GM19238 (cell line): ENCODE data around the gene HSPA8.
"Not testable (repeated sequence)": the region's sequence is repeated elsewhere in the genome, so short reads cannot be mapped to it uniquely, and the experiment has no call there.

Experiments used
- DNase-seq: peaks from one replicate; pipeline ENCODE4 v3.0.0; 2011; ENCODE audit warnings: low spot score; ENCODE audit not compliant: insufficient read length

Gene HSPA8

DNA sequence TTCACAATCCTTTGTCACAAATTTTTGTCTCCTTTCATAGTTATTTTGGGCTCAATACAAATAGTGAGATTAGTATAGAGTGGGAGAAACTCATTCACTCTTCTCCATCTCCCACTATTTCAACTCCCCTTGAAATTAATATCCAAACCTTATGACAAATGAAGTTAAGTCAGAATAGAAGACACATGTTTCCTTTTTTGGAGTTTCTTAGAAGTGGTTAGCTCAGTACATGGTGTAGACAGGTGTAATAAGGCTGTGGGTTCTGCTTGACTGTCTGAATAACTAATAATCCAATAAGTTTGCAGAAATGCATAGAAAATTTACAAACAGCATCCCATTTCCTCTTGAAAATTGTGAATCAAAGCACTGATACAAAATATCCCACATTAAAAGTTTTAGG lies 10.8 kb upstream of the HSPA8 start:
- no peak for DNase-seq

DNA sequence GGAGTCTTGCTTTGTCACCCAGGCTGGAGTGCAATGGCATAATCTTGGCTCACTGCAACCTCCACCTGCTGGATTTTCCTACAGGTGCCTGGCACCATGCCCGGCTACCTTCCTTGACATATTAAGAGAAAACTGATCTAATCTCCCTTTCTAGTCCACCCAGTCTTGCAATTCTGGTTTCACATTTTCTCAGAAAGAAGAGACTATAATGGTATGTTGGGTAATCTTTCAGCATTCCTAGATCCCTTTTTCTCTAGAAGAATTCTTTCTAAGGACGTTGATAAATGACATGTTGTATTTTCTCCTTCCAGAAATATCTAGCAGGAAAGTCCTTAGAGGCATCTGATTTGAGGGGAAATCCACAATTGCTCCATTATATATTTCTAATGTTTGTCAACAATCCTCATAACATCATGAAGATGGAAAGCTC lies 10.4 kb upstream of the HSPA8 start:
- DNase-seq = no peak

DNA sequence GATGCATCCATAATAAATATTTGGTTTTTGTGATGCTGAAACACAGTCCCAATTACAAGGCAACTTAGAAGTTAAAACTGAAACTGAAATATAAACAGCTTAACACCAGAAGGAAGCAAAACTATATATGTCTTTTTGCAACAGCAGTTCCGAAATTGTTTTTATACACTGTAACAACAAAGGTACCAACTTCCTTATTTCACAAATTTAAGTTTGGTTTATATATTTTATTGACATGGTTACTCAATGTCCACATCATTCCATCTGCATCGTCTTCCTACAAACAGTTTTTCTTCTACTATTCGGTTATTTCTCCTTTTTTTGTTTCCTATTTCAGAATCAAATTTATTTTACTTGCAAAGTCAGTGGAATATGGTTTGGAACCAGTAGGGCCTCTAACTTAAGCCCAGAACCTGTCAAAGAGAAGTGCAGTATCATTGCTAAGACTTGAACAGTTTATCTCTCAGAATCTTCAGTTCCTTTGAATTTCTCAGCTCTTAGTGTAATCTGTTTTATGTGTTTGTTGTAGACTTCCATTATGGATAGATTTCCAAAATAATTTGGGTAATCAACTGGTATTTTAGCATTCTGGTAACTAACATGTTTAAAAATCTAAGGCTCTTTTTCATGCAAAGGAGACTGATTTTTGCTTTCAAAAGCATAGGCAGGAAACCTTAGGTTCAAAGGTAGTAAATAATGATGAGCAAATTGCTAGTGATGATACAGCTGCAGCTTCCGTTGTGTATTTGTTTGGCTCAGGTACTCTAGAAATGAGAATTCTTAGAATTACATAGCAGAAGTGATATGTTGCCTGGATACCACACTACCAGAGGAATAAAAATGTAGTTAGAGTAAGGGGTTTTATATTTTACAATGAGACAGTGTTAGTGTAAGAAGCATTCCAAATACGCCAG lies 8.2 kb upstream of the HSPA8 start:
- DNase-seq = no peak

DNA sequence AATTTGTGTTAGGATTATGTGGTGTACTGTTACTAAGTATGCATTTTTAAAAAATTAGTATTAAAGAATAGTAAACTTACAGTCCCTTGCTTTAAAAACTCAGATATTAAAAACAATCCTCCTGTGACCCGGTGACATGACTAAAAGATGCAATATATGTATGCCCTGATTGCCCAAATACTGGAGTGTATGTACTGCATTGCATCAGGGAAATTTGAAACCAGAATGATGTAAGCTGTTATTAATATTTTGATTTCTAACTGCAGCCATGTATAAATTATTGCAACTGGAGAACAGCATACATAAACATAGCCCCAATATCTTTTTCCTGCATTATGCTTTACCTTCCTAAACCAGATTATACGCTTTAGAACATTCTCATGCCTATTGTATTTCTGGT lies 3.7 kb upstream of the HSPA8 start:
- DNase-seq = no peak

GRCh38 chr11:123063826-123064657 lies 2.1 kb upstream of the HSPA8 start:
- no peak for DNase-seq

GRCh38 chr11:123062892-123063825 lies 1.2 kb upstream of the HSPA8 start:
- DNase-seq = no peak

DNA sequence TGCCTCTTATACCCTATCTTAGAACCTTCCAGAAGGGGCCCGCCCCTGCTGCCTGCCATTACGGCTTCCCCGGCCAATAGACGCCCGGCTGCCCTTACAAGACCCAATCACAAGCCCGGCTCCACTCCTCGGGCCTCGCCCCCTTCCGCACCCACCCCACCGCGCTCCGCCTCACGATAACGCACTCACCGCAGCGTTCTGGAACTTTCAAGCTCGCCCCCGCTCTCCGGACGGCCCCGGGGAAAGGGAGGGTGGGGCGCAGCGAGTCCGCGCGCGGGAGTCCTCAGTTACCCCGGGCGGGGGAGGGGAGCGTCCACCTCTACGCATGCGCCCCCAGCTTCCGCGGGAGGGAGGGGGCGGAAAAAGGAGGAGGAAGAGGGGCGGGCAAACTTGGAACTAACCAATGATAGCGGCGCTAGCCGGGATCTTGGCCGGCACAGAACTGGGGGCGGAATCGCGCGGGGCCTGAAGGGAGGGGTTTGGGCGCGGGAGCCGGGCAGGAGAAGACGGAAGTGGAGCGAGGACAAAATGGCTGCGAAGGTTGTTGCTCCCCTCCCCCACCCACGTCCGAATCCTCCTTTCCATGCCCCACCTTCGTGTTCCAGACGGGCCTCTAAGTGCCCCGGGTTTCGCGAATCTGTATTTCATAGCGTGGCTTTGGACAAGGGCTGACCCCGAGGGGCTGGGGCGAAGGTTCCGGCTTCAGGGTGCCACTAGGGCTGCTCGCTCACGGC lies 389 bp upstream of the HSPA8 start:
- peak; percentile 75 for DNase-seq

DNA sequence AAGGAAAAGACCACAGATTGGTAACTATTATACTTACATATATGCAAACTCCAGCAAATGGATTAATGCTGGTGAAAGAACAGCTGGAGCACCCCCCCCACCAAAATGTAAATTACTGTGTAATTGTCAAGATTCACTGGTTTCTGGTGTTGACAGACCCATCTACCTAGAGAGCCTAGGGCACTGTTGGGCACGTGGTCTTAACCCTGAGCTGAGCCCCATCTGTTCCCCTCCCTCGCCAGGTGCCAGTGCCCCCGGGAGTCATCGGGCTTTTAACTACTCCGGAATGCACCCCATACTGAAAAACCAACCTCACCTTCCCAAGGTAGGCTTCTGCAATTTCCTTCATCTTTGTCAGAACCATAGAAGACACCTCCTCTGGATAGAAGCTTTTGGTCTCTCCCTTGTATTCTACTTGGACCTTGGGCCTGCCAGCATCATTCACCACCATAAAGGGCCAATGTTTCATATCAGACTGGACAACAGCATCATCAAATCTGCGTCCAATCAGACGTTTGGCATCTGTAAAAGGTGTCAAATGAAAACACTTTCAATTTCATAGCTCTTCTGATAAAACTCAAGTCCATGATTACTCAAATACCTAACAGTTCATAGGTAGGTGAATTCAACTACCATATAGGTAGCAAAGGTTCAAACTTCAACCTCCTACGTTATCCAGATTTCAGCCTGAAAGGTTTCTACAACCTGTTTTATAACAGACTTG lies 1.5 kb downstream of the HSPA8 start:
- DNase-seq = no peak

DNA sequence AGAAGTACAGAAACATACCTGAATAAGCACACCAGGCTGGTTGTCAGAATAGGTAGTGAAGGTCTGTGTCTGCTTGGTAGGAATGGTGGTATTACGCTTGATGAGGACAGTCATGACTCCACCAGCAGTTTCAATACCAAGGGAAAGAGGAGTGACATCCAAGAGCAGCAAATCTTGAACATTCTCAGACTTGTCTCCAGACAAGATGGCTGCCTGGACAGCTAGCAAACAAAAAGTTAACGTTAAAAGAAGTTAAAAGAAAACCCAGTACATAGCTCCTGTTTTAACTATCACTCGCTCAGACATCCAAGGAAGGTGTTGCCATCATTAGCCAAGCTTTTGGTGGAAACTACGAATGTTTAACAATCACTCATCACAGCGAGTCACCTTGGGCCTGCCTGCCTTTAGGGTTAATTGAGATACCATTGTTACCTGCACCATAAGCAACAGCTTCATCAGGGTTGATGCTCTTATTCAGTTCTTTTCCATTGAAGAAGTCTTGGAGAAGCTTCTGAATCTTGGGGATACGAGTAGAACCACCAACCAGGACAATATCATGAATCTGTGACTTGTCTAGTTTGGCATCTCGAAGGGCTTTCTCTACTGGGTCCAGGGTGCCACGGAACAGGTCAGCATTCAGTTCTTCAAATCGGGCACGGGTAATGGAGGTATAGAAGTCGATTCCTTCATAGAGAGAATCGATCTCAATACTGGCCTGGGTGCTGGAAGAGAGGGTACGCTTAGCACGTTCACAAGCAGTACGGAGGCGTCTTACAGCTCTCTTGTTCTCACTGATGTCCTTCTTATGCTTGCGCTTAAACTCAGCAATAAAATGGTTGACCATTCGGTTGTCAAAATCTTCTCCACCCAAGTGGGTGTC lies 2.7 kb downstream of the HSPA8 start:
- not testable (repeated sequence) for DNase-seq

DNA sequence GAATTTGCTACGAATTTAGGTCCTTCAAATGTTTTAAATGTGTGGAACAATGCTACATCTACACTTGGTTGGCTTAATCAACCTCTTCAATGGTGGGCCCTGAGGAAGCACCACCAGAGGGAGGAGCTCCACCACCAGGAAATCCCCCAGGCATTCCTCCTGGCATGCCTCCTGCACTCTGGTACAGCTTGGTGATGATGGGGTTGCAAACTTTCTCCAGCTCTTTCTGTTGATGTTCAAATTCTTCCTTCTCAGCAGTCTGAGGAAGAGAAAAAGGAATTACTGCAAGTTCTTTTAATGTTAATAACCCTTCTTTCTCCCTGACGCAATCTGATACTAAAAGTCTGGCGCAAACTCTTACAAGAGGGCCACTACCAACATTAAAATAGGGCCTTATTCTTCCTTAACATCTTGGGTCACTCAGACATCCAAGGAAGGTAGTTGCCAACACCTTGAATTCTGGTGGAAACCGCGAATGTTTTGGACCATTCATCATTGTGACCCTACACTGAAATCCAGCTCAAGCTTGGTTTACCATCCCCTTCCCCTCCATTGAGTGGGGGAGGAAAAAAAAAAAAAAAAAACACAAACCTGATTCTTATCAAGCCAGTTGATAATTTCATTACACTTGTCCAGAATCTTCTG lies 4.2 kb downstream of the HSPA8 start:
- no peak for DNase-seq

GRCh38 chr11:123056835-123057491 lies 5.0 kb downstream of the HSPA8 start:
- DNase-seq = no peak

- DNase-seq = no peak
Measured at GRCh38 chr11:123055191-123055901, 6.6 kb downstream of the HSPA8 start.

DNA sequence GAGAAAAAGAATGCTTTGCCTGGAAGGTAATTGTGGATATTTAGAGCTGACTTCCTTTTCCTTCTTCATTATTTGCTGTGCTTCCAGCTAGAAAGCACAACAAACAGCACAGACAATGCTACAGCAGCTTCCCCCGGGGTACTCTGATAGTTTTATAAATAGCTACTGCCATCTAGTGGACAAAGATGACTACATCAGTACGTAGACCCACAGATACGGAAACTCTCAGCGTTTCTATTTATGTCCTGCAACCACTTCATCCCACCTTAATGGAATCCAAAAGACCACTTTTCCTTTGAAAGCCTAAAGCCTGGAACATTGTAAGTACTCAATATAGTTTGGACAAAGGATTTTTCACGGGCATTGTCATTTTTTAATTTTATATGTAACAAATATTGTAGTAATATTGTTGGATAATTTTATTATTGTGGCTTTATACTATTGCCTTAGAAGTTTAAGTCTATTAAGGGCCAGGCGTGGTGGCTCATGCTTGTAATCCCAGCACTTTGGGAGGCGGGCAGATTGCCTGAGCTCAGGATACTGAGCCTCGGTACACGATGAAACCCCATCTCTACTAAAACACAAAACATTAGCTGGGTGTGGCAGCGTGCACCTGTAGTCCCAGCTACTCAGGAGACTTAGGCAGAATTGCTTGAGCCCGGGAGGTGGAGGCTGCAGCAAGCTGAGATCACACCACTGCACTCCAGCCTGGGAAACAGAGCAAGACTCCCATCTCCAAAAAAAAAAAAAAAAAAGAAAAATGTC lies 7.5 kb downstream of the HSPA8 start:
- DNase-seq = peak; percentile 37

DNA sequence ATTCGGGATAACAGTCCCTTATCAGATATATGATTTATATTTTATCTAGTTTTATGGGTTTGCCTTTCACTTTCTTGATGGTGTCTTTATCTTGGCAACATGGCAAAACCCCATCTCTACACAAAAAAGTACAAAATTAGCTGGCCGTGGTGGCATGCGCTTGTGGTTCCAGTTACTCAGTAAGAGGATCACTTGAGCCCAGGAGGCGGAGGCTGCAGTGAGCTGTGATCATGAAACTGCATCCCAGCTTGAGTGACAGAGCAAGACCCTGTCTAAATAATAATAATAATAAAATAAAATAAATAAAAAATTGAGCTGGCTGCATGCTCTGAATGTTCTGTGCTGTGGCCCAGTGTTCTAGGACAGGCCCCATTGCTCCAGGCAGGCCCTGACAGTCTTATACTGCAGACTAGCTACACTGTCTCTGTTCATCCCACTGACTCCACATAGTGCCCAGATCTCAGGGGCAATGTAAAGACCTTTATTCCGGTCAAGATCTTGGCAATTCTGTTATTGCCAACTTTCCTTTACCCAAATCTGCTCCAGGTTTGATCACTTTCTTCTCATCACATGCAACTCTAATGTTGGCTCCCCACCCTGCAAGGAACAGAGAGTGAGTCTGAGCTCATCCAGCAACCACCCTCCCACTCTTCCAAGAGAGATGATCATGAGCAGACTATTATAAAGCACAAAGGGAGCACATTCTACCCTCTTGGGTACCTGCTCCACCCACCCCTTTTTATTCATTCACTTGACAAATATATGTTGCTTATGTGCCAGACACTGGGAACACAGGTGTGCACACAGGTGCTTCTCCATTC lies 8.8 kb downstream of the HSPA8 start:
- no peak for DNase-seq

DNA sequence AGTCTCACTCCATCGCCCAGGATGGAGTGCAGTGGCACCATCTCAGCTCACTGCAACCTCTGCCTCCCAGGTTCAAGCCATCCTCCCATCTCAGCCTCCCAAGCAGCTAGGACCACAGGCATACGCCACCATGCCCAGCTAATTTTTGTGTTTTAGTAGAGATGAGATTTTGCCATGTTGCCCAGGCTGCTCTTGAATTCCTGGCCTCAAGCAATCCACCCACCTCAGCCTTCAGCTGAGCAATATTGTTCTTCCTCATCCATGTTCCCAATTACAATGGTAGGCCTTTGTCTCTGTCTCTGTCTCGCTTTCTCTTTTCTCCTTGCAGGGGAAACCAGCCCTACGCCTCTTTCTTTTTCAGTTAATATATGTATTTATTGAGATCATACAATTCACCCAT lies 10.3 kb downstream of the HSPA8 start:
- no peak for DNase-seq

DNA sequence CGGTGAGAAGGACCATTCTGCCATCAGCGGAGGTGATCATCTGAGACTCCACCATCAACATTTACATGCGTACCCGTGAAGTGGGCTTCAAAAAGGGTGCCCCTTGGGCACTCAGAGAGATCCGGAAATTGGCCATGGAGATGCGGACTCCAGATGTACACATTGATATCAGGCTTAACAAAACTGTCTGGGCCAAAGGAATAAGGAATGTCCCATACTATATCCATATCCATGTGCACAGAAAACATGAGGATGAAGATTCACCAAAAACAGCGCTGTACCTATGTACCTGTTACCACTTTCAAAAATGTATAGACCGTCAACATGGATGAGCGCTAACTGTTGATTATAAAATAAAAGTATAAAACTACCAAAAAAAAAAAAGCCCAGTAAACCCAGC lies 10.8 kb downstream of the HSPA8 start:
- DNase-seq = no peak
